ENCODE data around the gene SH3BGRL3. TPM values are rescaled to one million over a fixed set of nuclear protein-coding genes. Genes with fewer than 3 reads are reported as not detected.

SH3BGRL3 gene
- polyA plus RNA-seq, 2 of the 4 experiments (the other 2 are of a cell fraction) = 38.7 to 78.6 TPM

DNA sequence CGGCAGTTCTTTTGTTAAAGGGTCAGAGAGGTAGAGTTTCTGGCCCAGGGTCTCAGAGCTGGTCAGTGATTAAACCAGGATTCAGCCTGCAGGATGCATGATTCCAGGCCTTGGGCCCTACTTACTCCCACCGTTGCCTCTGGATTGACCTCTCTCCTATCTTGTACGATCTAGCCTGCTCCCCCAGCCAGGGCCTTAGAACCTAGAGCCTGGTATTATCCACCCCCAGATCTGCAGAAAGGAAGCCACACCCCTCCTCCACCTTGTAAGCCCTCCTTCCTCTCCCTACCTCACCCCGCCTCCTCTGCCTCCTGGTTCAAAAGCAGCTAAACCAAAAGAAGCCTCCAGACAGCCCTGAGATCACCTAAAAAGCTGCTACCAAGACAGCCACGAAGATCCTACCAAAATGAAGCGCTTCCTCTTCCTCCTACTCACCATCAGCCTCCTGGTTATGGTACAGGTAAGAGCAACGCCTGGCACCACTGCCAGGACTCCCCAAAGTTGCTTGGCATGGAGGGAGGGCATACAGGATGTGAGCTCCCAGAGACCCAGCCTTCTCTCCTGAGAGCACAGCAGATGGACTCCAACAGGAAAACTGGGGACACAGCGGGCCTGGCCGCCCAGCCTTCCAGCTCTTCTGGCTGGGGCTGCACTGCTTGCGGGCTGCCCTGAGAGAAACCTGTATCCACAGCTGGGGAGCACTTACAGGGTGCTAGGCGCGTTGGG, 37.9 kb downstream of the SH3BGRL3 start, which contains the start of gene CD52:
CD52 (plus strand) TSS at position 347 of the 726 bp plus-strand sequence; CDS start at position 407, 60 bp downstream.
- FAIRE-seq (no peak), ATAC-seq (no peak), DNase-seq (ENCODE audit: low read depth in 1 of 2, low spot score in 1 of 2) (no peak)
- H3K4me3 ChIP-seq = no peak within 1 kb of the TSS
- H3K4me1 ChIP-seq = 0 out of 3 replicates have a peak, but pooled peaks cover 5% of the 10 kb centered on the region
- CTCF ChIA-PET = interaction anchor here (0.6 to 14.3 kb wide), 7 partner anchors 11 to 154 kb away, joined by 3 to 128 read pairs (median 3); partner anchors contain the start of genes SH3BGRL3 and UBXN11
- POLR2A ChIA-PET = no interaction called here
- no peak within 1 kb of the TSS for H3K27ac ChIP-seq
- TF ChIP-seq HMGXB4 (CRISPR knock-in tag; IDR thresholded peaks at IDR 0.05; ENCODE audit: borderline replicate concordance) (no peak), CEBPB (IDR thresholded peaks at IDR 0.05) (no peak), NR3C1 (IDR thresholded peaks at IDR 0.05) (no peak), HOXA7 (CRISPR knock-in tag; IDR thresholded peaks at IDR 0.05) (no peak), EP300 (IDR thresholded peaks at IDR 0.05) (no peak), MAX (IDR thresholded peaks at IDR 0.05) (no peak), HDAC2 (IDR thresholded peaks at IDR 0.05) (no peak), KDM1A (IDR thresholded peaks at IDR 0.05; ENCODE audit: low read depth) (no peak), GATA3 (IDR thresholded peaks at IDR 0.05; ENCODE audit: borderline replicate concordance) (no peak), EHMT2 (IDR thresholded peaks at IDR 0.05; ENCODE audit: low read depth) (no peak), HEYL (CRISPR knock-in tag; IDR thresholded peaks at IDR 0.05) (no peak), NFE2L2 (conservative IDR thresholded peaks at IDR 0.05; ENCODE audit: low read length) (no peak), RNF2 (IDR thresholded peaks at IDR 0.05; ENCODE audit: borderline replicate concordance, low read depth) (no peak), MYC (IDR thresholded peaks at IDR 0.05; ENCODE audit: borderline replicate concordance, low read length) (no peak), ZFP36 (IDR thresholded peaks at IDR 0.05; ENCODE audit: borderline replicate concordance, partially characterized antibody) (no peak), CBX2 (IDR thresholded peaks at IDR 0.05; ENCODE audit: borderline replicate concordance, low read depth) (no peak)
- TF ChIP-seq, protein P1, sequence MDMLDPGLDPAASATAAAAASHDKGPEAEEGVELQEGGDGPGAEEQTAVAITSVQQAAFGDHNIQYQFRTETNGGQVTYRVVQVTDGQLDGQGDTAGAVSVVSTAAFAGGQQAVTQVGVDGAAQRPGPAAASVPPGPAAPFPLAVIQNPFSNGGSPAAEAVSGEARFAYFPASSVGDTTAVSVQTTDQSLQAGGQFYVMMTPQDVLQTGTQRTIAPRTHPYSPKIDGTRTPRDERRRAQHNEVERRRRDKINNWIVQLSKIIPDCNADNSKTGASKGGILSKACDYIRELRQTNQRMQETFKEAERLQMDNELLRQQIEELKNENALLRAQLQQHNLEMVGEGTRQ (IDR thresholded peaks at IDR 0.05) = no peak
- no peaks in the 10 kb centered on the region for H3K9me3 ChIP-seq
- WGBS (ENCODE audit: missing lambda C conversion rate) = 79% methylated on average over 8 of the region's 12 CpGs
- H3K4me2 ChIP-seq = no peak within 1 kb of the TSS

DNA sequence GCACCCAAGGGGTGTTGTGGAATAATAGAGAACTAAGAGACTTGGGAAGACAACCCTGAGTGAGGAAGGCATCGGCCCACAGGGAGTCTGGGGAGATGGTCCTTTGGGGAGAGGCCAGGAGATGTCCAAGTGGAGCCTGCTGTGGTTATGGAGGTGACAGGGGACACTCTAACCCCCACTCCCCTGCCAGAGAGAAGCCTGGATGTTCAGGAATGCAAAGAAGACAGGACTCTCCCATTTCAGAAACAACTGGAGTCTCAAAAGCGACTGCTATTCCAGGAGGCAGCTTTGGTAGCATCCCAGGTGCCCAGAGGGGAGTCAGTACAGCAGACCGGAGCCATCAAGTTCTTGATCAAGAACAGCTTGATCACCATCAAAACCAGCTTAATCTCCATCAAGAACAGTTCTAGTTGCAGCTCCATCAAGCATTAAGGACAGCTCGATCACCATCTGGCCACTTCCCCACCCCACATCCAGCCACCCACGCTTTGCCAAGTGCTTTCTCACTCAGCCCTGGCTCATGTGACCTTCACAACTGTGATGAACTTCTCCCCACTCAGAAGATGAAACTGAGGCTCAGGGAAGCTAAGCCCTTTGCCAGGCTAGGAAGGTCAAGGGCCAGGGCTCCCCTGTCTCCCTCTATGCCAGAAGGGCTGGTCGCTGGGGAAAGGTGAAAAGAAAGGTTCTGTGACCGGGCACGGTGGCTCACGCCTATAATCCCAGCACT, 38.6 kb downstream of the SH3BGRL3 start:
- H3K27ac ChIP-seq = no peak overlapping the region
- ChIA-PET POLR2A (no interaction called here), CTCF (interaction anchor here (0.6 to 14.3 kb wide), 9 partner anchors 12 to 155 kb away, joined by 3 to 128 read pairs (median 3); partner anchors contain the start of genes SH3BGRL3 and UBXN11)
- H3K4me2 ChIP-seq = no peak overlapping the region
- no peak for TF ChIP-seq RFX5 (IDR thresholded peaks at IDR 0.05)
- no peaks in the 10 kb centered on the region for H3K9me3 ChIP-seq
- 86% methylated on average over 9 of the region's 9 CpGs for WGBS (ENCODE audit: missing lambda C conversion rate)
- ATAC-seq (no peak), DNase-seq (ENCODE audit: low read depth in 1 of 2, low spot score in 1 of 2) (no peak), FAIRE-seq (no peak)
- 0 out of 3 replicates have a peak, but pooled peaks cover 5% of the 10 kb centered on the region for H3K4me1 ChIP-seq
- H3K4me3 ChIP-seq = no peak overlapping the region

DNA sequence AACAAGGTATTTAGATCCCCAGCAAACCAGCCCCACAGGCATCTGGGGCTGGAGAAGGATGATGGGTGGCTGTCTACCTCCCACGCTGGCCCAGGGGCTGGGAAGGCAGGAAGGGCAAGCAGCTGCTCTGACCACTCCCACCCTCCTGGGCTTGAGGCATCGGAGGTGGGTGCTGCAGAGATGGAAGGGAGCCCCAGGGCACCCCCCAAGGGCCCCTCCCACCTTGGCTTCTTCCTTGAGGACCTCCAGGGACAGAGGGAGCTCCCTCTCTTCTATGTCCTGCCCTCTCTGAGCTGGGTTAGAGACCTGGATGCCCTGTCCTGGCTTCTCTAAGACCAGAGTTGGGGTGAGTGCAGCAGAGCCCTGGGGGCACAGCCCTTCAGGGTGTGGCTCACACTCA, 41.0 kb downstream of the SH3BGRL3 start:
- H3K4me3 ChIP-seq = no peak overlapping the region
- peak overlapping the region; percentile 37; the same call in 1 of the 3 replicates for H3K4me2 ChIP-seq
- no peaks in the 10 kb centered on the region for H3K9me3 ChIP-seq
- DNase-seq (ENCODE audit: low read depth in 1 of 2, low spot score in 1 of 2) (no peak), ATAC-seq (peak; percentile 7 to 30; a peak in 2 of 6 replicates), FAIRE-seq (no peak)
- H3K4me1 ChIP-seq = 0 out of 3 replicates have a peak, but pooled peaks cover 5% of the 10 kb centered on the region
- H3K27ac ChIP-seq = peak overlapping the region in 1 of 2 experiments; percentile 67; a peak in 2 of 6 replicates
- 50% methylated on average over 2 of the region's 2 CpGs for WGBS (ENCODE audit: missing lambda C conversion rate)
- ChIA-PET POLR2A (no interaction called here), CTCF (interaction anchor here (0.6 to 14.3 kb wide), 21 partner anchors 11 to 695 kb away, joined by 3 to 128 read pairs (median 12); partner anchors contain the start of gene SH3BGRL3)
- TF ChIP-seq MYC (IDR thresholded peaks at IDR 0.05; ENCODE audit: borderline replicate concordance, low read length) (no peak), BHLHE40 (IDR thresholded peaks at IDR 0.05; ENCODE audit: low read depth, low read length) (no peak), CHD2 (IDR thresholded peaks at IDR 0.05; ENCODE audit: low read length, partially characterized antibody) (no peak), MAZ (IDR thresholded peaks at IDR 0.05; ENCODE audit: borderline replicate concordance, low read depth, low read length) (no peak), HDAC2 (IDR thresholded peaks at IDR 0.05) (no peak), EHF (CRISPR knock-in tag; IDR thresholded peaks at IDR 0.05) (no peak), RAD21 (conservative IDR thresholded peaks at IDR 0.05 in 1 of 2, IDR thresholded peaks at IDR 0.05 in 1 of 2) (no peak), ATOH8 (CRISPR knock-in tag; IDR thresholded peaks at IDR 0.05; ENCODE audit: low read depth) (no peak)

Data from A549 (cell line).